Karpas-422 (cell line): ENCODE data around the gene KCNN1. TPM values are rescaled to one million over a fixed set of nuclear protein-coding genes. Genes with fewer than 3 reads are reported as not detected.
"Not testable (repeated sequence)": the region's sequence is repeated elsewhere in the genome, so short reads cannot be mapped to it uniquely, and the experiment has no call there.

Source experiments
- DNase-seq: peaks from one replicate; pipeline ENCODE4 v3.0.0-alpha.2; 2015
- H2AFZ ChIP-seq: fragments of 200-600 bp; sonication (generic); 2 replicates; pipeline ENCODE4 v1.6.1; 2014; ENCODE audit warnings: antibody characterized with exemption, low read length, mixed read lengths
- H3K27ac ChIP-seq: fragments of 200-600 bp; sonication (generic); 2 replicates; pipeline ENCODE4 v1.5.1; 2014; ENCODE audit warnings: mild to moderate bottlenecking, low read length, moderate library complexity
- H3K27me3 ChIP-seq: fragments of 200-600 bp; sonication (generic); 2 replicates; pipeline ENCODE4 v1.6.1; 2014; ENCODE audit warnings: low read length, mixed read lengths
- H3K36me3 ChIP-seq: fragments of 200-600 bp; sonication (generic); 2 replicates; pipeline ENCODE4 v1.6.1; 2014; ENCODE audit warnings: low read length, mixed read lengths; ENCODE audit not compliant: insufficient read depth
- H3K4me1 ChIP-seq: fragments of 200-600 bp; sonication (generic); 2 replicates; pipeline ENCODE4 v1.6.1; 2014; ENCODE audit warnings: mild to moderate bottlenecking, low read length, mixed read lengths
- H3K4me2 ChIP-seq: fragments of 200-600 bp; sonication (generic); 2 replicates; pipeline ENCODE4 v1.6.1; 2014; ENCODE audit warnings: low read length, low read depth, mild to moderate bottlenecking; ENCODE audit not compliant: poor library complexity, severe bottlenecking
- H3K4me3 ChIP-seq: fragments of 200-600 bp; sonication (generic); 2 replicates; pipeline ENCODE4 v1.5.1; 2014; ENCODE audit warnings: mild to moderate bottlenecking, antibody characterized with exemption, low read length, mixed read lengths
- H3K79me2 ChIP-seq: fragments of 200-600 bp; sonication (generic); 2 replicates; pipeline ENCODE4 v1.6.1; 2014; ENCODE audit warnings: mild to moderate bottlenecking, low read length, mixed read lengths
- H3K9ac ChIP-seq: fragments of 200-600 bp; sonication (generic); 2 replicates; pipeline ENCODE4 v1.6.0; 2014; ENCODE audit warnings: low read length
- H3K9me2 ChIP-seq: fragments of 200-600 bp; sonication (generic), shearing (Covaris generic); replicated peaks from 2 replicates; pipeline ENCODE4 v1.6.0; 2014; ENCODE audit warnings: mild to moderate bottlenecking, low read length, moderate library complexity; ENCODE audit not compliant: insufficient read depth
- H3K9me3 ChIP-seq: fragments of 300-700, 200-600 bp; sonication (generic); 2 replicates; pipeline ENCODE4 v1.6.1; 2014; ENCODE audit warnings: low read length, mixed read lengths
- H4K20me1 ChIP-seq: fragments of 200-600 bp; sonication (generic); 2 replicates; pipeline ENCODE4 v1.6.1; 2014; ENCODE audit warnings: mild to moderate bottlenecking, antibody characterized with exemption, low read length, low read depth; ENCODE audit not compliant: insufficient read depth
- total RNA-seq: library from RNA; depleted of rRNA; stranded (reverse); fragments of >200 nt; shearing (Covaris generic); gene quantifications from 2 replicates; pipeline ENCODE4 v1.2.3, GENCODE V29; 2014; ENCODE audit warnings: low replicate concordance

The KCNN1 gene
- total RNA-seq, 1 experiment from 2014 or later, result not detected

DNA sequence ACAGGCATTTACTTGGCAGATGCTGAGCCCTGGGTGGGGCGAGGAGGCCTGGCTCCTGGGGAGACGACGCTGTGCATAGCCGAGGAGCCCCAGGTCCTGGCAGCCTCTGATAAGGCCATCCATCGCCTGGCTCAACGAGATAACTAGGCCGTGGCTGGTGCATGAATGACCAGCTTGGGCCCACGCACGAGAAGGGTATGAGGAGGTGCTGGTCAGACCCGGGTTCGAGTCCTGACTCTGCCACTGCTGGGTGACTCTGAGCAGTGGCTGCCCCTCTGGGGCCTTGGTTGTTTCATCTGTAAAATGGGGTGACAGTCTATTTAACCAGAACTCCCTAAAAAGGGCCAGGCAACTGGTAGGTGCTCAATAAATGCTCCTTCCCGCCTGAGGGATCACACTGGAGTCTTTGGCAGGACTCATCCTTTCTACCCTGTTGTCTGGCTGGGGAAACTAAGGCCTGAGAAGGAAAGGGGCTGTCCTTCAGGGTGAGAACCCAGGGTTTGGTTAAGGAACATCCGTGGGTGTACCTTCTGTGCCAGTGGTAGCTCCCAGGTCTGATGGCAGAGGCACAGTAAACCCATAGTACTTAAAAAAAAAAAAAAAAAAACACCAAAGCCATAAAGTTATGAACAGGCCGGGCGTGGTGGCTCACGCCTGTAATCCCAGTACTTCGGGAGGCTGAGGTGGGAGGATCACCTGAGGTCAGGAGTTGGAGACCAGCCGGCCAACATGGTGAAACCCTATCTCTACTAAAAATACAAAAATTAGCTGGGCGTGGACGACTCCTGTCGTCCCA is 33.0 kb downstream of the KCNN1 start:
- H3K36me3 ChIP-seq, result no peaks in the 10 kb centered on the region

GRCh38 chr19:18000480-18000914 is 33.6 kb downstream of the KCNN1 start:
- no peaks in the 10 kb centered on the region for H3K27me3 ChIP-seq
- DNase-seq, result no peak
- no peak overlapping the region for H3K27ac ChIP-seq
- peak overlapping the region; percentile 86 for H3K9ac ChIP-seq
- peaks cover 27% of the 10 kb centered on the region for H3K4me1 ChIP-seq
- peak overlapping the region; percentile 90; the same call in 1 of the 2 replicates for H3K4me3 ChIP-seq
- H4K20me1 ChIP-seq, result no peaks in the 10 kb centered on the region
- peak overlapping the region; percentile 63; the same call in 1 of the 2 replicates for H2AFZ ChIP-seq
- H3K9me2 ChIP-seq, result no peaks in the 10 kb centered on the region
- H3K4me2 ChIP-seq, result peak overlapping the region; percentile 72
- H3K79me2 ChIP-seq, result peaks cover 20% of the 10 kb centered on the region
- no peaks in the 10 kb centered on the region for H3K36me3 ChIP-seq
- no peaks in the 10 kb centered on the region for H3K9me3 ChIP-seq

More for the DNA sequence above, 33.0 kb downstream of the KCNN1 start:
- H3K9me3 ChIP-seq, result no peaks in the 10 kb centered on the region
- H2AFZ ChIP-seq, result 0 out of 2 replicates have a peak overlapping the region, but pooled peaks have one; percentile 63
- peaks cover 29% of the 10 kb centered on the region for H3K4me1 ChIP-seq
- H4K20me1 ChIP-seq, result no peaks in the 10 kb centered on the region
- H3K4me2 ChIP-seq, result peak overlapping the region; percentile 72
- H3K9ac ChIP-seq, result peak overlapping the region; percentile 12; the same call in 1 of the 2 replicates
- H3K27ac ChIP-seq, result no peak overlapping the region
- DNase-seq, result no peak
- H3K79me2 ChIP-seq, result peaks cover 20% of the 10 kb centered on the region
- no peaks in the 10 kb centered on the region for H3K9me2 ChIP-seq
- 0 out of 2 replicates have a peak overlapping the region, but pooled peaks have one; percentile 37 for H3K4me3 ChIP-seq
- no peaks in the 10 kb centered on the region for H3K27me3 ChIP-seq

DNA sequence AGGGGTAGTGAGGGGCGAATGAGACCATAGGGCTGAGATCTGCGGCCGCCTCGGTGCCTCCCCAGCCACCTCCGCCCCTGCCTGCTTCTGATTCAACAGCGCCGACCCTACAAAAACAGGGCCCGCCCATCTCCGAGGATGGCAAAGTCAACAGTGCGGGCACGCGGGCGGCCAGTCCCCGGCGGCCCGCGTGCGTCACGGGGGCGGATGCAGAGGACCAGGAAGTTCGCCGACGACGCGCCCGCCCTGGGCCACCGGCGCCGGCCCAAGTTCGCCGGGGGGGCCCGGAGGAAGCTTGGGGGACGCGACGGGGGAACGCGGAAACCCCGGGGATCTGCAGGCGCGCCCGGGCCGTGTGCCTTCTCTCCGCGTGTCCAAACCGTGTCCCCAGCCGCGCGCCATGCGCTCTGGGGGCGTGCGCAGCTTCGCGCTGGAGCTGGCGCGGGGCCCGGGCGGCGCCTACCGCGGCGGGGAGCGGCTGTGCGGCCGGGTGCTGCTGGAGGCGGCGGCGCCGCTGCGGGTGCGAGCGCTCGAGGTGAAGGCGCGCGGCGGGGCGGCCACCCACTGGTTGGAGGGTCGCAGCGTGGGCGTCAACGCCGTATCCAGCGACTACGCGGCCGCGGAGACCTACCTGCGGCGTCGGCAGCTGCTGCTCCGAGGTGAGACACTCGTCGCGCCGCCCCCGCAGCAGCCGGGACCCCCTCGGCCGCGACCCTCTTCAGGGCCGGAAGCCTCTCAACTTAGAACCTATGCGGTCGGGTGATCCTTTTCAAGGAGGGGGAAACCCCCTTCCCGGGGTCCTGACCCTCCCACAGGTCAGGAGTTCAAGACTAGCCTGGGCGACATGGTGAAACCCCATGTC is 34.2 kb downstream of the KCNN1 start:
- H3K27ac ChIP-seq, result 0 out of 2 replicates have a peak overlapping the region, but pooled peaks have one; percentile 34
- H2AFZ ChIP-seq, result peak overlapping the region; percentile 59; the same call in 1 of the 2 replicates
- peak overlapping the region; percentile 86 for H3K9ac ChIP-seq
- no peaks in the 10 kb centered on the region for H3K27me3 ChIP-seq
- H3K4me2 ChIP-seq, result peak overlapping the region; percentile 72
- peak; percentile 95 for DNase-seq
- H3K9me2 ChIP-seq, result no peaks in the 10 kb centered on the region
- H3K79me2 ChIP-seq, result peaks cover 20% of the 10 kb centered on the region
- peak overlapping the region; percentile 90 for H3K4me3 ChIP-seq
- peaks cover 27% of the 10 kb centered on the region for H3K4me1 ChIP-seq
- no peaks in the 10 kb centered on the region for H3K36me3 ChIP-seq
- H3K9me3 ChIP-seq, result no peaks in the 10 kb centered on the region
- H4K20me1 ChIP-seq, result no peaks in the 10 kb centered on the region

- H3K36me3 ChIP-seq, result no peaks in the 10 kb centered on the region
- peaks cover 27% of the 10 kb centered on the region for H3K4me1 ChIP-seq
- H3K27ac ChIP-seq, result no peak overlapping the region
- DNase-seq, result peak; percentile 63
- H3K27me3 ChIP-seq, result no peaks in the 10 kb centered on the region
- peak overlapping the region; percentile 90 for H3K4me3 ChIP-seq
- no peaks in the 10 kb centered on the region for H4K20me1 ChIP-seq
- H2AFZ ChIP-seq, result no peak overlapping the region
- H3K9ac ChIP-seq, result peak overlapping the region; percentile 86
- peaks cover 20% of the 10 kb centered on the region for H3K79me2 ChIP-seq
- H3K9me2 ChIP-seq, result no peaks in the 10 kb centered on the region
- H3K9me3 ChIP-seq, result no peaks in the 10 kb centered on the region
- H3K4me2 ChIP-seq, result peak overlapping the region; percentile 72
Observed at GRCh38 chr19:18001777-18002345, 35.0 kb downstream of the KCNN1 start.

DNA sequence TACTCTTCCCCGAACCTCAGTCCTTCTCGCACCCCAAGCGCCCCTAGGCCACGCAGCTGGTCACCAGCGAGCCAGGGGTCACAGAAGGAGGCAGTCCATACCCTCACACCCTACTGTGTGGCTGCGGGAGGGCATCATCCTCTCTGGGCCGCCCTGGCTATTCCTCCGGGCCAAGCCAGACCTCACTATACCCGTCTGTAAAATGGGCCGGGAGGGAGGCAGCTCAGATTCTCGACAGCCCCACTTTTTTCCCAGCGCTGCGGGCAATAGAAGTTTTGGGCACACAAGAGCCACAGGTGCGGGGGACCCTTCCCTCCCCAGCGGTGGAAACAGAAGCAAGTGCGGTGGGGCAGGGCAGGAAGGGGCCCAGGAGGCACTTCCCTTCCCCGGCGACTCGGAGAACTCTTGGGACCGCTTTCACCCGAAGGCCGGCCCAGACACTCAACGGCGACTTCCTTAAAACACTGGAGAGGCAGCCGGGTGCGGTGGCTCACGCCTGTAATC is 35.5 kb downstream of the KCNN1 start:
- Histone ChIP-seq H3K9ac (peak overlapping the region; percentile 86), H4K20me1 (peaks cover 2% of the 10 kb centered on the region), H3K27me3 (no peaks in the 10 kb centered on the region), H3K4me3 (peak overlapping the region; percentile 90), H3K36me3 (no peaks in the 10 kb centered on the region), H2AFZ (no peak overlapping the region), H3K79me2 (peaks cover 20% of the 10 kb centered on the region), H3K9me3 (no peaks in the 10 kb centered on the region), H3K27ac (no peak overlapping the region), H3K4me2 (peak overlapping the region; percentile 72), H3K9me2 (no peaks in the 10 kb centered on the region), H3K4me1 (peaks cover 26% of the 10 kb centered on the region)
- no peak for DNase-seq

DNA sequence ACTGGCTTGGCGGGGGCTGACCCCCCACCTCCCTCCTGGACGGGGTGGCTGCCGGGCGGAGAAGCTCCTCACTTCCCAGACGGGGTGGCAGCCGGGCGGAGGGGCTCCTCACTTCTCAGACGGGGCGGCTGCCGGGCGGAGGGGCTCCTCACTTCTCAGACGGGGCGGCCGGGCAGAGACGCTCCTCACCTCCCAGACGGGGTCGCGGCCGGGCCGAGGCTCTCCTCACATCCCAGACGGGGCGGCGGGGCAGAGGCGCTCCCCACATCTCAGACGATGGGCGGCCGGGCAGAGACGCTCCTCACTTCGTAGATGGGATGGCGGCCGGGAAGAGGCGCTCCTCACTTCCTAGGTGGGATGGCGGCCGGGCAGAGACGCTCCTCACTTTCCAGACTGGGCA is 38.8 kb downstream of the KCNN1 start:
- not testable (repeated sequence) for H4K20me1 ChIP-seq, H3K27ac ChIP-seq, DNase-seq, H3K4me3 ChIP-seq, H3K9me3 ChIP-seq, H2AFZ ChIP-seq, H3K27me3 ChIP-seq, H3K9me2 ChIP-seq, H3K4me2 ChIP-seq, H3K9ac ChIP-seq
- peaks cover 23% of the 10 kb centered on the region for H3K4me1 ChIP-seq
- H3K79me2 ChIP-seq, result peaks cover 28% of the 10 kb centered on the region
- peaks cover 11% of the 10 kb centered on the region for H3K36me3 ChIP-seq

GRCh38 chr19:18007044-18007916 is 40.4 kb downstream of the KCNN1 start:
- Histone ChIP-seq H3K9me3 (no peaks in the 10 kb centered on the region), H2AFZ (no peak overlapping the region), H3K4me1 (peaks cover 19% of the 10 kb centered on the region), H3K79me2 (peaks cover 19% of the 10 kb centered on the region), H3K9me2 (no peaks in the 10 kb centered on the region), H4K20me1 (peaks cover 6% of the 10 kb centered on the region), H3K36me3 (peaks cover 11% of the 10 kb centered on the region), H3K27ac (no peak overlapping the region), H3K27me3 (no peaks in the 10 kb centered on the region), H3K4me3 (peak overlapping the region; percentile 66), H3K9ac (peak overlapping the region; percentile 52), H3K4me2 (peak overlapping the region; percentile 87)
- DNase-seq, result peak; percentile 92
